Endodermal cell (in vitro differentiated cells): ENCODE data around the gene XYLT1. TPM values are rescaled to one million over a fixed set of nuclear protein-coding genes. Genes with fewer than 3 reads are reported as not detected.
A peak's percentile ranks its signal among the peaks of the same experiment; 100 is the strongest.

Experiments
- DNase-seq: peaks from one replicate; pipeline ENCODE4 v3.0.0-alpha.2; 2017
- H3K27ac ChIP-seq: 2 replicates; pipeline ENCODE4 v1.5.1; 2013; ENCODE audit warnings: mild to moderate bottlenecking, low read depth, low read length, moderate library complexity
- H3K27me3 ChIP-seq: 2 replicates; pipeline ENCODE4 v1.6.1; 2013; ENCODE audit warnings: mild to moderate bottlenecking, low read length, moderate library complexity; ENCODE audit not compliant: insufficient read depth, control insufficient read depth, poor library complexity, severe bottlenecking
- H3K36me3 ChIP-seq: 2 replicates; pipeline ENCODE4 v1.7.0; 2013; ENCODE audit warnings: mild to moderate bottlenecking, low read length, moderate library complexity; ENCODE audit not compliant: control insufficient read depth, insufficient read depth
- H3K4me1 ChIP-seq: one replicate; pipeline ENCODE4 v1.7.0; 2013; ENCODE audit warnings: low read length; ENCODE audit not compliant: control insufficient read depth, insufficient read depth
- H3K4me3 ChIP-seq: 2 replicates; pipeline ENCODE4 v1.5.1; 2013; ENCODE audit warnings: mild to moderate bottlenecking, low read length, moderate library complexity
- H3K9ac ChIP-seq: 2 replicates; pipeline ENCODE4 v1.6.1; 2013; ENCODE audit warnings: mild to moderate bottlenecking, low read length, moderate library complexity; ENCODE audit not compliant: poor library complexity, severe bottlenecking; ENCODE audit errors: extremely low read depth
- H3K9me3 ChIP-seq: 2 replicates; pipeline ENCODE4 v1.6.1; 2013; ENCODE audit warnings: mild to moderate bottlenecking, low read length, moderate library complexity; ENCODE audit not compliant: control insufficient read depth
- H3K27ac Mint-ChIP-seq: 2 replicates; pipeline ENCODE4 v1.8.0; 2020; ENCODE audit warnings: mixed read lengths
- H3K27me3 Mint-ChIP-seq: 2 replicates; pipeline ENCODE4 v1.8.0; 2021; ENCODE audit warnings: mild to moderate bottlenecking, mixed read lengths; ENCODE audit not compliant: insufficient read depth
- H3K36me3 Mint-ChIP-seq: 2 replicates; pipeline ENCODE4 v1.8.0; 2020; ENCODE audit warnings: low read depth, mixed read lengths
- H3K4me1 Mint-ChIP-seq: 2 replicates; pipeline ENCODE4 v1.8.0; 2020; ENCODE audit warnings: mixed read lengths
- H3K4me3 Mint-ChIP-seq: 2 replicates; pipeline ENCODE4 v1.8.0; 2020; ENCODE audit warnings: mild to moderate bottlenecking, moderate library complexity, mixed read lengths
- H3K9me3 Mint-ChIP-seq: 2 replicates; pipeline ENCODE4 v1.8.0; 2020; ENCODE audit warnings: mild to moderate bottlenecking, mixed read lengths
- WGBS, 2 experiments: methylation state at CpG; one replicate each; pipeline versions ENCODE4 v1.1.5 to v1.1.7; 2013; ENCODE audit warnings: missing lambda C conversion rate in 2 of 2, mixed read lengths in 1 of 2; ENCODE audit not compliant: insufficient coverage in 1 of 2, insufficient read length in 1 of 2; 5-methylcytosine and 5-hydroxymethylcytosine counted together
- total RNA-seq, 2 donors: library from RNA; stranded (reverse); fragmentation: NEBNext Ultra II Directional in 1 of 2; extraction: Animal tissue kit (Norgen Biotek cat#: 25700) in 1 of 2; gene quantifications; 2 replicates in 1 of 2; 3 replicates in 1 of 2; pipeline ENCODE4 v1.2.1, GENCODE V29; 2021
- TF ChIP-seq, protein P1 (sequence below): fragments of 200-600 bp; sonication (generic); conservative IDR thresholded peaks from 2 replicates; pipeline ENCODE4 v1.5.0; 2021; ENCODE audit warnings: antibody characterized with exemption, mild to moderate bottlenecking

XYLT1 gene
- total RNA-seq, 2 donors from 2014 or later, result 26.8 to 28.5 TPM

DNA sequence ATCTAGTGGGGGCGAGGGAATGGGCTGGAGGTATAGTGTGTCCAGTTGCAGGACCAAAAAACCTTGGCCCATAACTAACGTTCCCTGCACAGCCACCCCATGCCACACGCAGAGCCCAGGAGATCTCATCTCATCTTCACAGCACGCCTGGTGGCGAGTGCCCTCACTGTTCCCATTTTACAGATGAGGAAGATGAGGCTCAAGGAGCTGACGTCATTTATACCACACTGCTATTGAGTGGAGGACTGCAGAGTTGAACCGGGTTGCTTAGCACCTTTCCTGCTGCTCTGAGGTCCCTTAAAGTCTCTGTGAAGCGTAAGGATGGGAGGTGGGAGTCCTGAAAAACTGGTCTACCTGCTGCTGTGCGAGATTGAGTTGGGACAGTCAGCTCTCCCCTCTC, 172.5 kb downstream of the XYLT1 start:
- H3K4me3 Mint-ChIP-seq, result no peak overlapping the region
- Histone ChIP-seq H3K4me3 (no peak overlapping the region), H3K9me3 (no peaks in the 10 kb centered on the region), H3K27ac (no peak overlapping the region), H3K27me3 (no peaks in the 10 kb centered on the region), H3K9ac (no peak overlapping the region), H3K4me1 (peaks cover 14% of the 10 kb centered on the region), H3K36me3 (no peaks in the 10 kb centered on the region)
- no peaks in the 10 kb centered on the region for H3K36me3 Mint-ChIP-seq
- WGBS, 2 experiments, result 91 to 92% methylated on average over 6 to 9 of the region's 9 CpGs
- H3K27ac Mint-ChIP-seq, result no peak overlapping the region
- H3K4me1 Mint-ChIP-seq, result peaks cover 46% of the 10 kb centered on the region
- no peak for DNase-seq
- no peaks in the 10 kb centered on the region for H3K9me3 Mint-ChIP-seq
- no peaks in the 10 kb centered on the region for H3K27me3 Mint-ChIP-seq
- TF ChIP-seq, protein P1, sequence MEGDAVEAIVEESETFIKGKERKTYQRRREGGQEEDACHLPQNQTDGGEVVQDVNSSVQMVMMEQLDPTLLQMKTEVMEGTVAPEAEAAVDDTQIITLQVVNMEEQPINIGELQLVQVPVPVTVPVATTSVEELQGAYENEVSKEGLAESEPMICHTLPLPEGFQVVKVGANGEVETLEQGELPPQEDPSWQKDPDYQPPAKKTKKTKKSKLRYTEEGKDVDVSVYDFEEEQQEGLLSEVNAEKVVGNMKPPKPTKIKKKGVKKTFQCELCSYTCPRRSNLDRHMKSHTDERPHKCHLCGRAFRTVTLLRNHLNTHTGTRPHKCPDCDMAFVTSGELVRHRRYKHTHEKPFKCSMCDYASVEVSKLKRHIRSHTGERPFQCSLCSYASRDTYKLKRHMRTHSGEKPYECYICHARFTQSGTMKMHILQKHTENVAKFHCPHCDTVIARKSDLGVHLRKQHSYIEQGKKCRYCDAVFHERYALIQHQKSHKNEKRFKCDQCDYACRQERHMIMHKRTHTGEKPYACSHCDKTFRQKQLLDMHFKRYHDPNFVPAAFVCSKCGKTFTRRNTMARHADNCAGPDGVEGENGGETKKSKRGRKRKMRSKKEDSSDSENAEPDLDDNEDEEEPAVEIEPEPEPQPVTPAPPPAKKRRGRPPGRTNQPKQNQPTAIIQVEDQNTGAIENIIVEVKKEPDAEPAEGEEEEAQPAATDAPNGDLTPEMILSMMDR, result no peak

DNA sequence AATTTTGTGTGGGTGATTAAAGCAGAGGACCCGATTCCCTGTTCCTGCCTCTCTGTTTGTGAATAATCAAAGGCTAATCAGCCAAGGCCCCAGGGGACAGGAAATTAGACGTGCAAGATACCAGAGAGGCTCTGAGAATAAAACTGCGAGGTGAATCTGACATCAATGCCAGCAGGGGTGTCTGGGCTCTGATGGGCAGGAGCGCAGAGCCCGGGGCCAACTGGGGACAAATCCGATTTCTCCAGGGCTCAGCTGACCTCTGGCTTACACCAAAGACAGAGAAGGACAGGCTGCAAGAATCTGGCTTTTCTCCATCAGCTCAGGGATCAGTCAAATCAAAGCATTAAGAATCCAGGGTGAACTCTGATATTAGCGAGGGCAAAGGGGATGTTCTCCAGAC, 174.3 kb downstream of the XYLT1 start:
- peak overlapping the region; percentile 74 for H3K27ac Mint-ChIP-seq
- no peak overlapping the region for H3K9ac ChIP-seq
- TF ChIP-seq, protein P1, result no peak
- no peaks in the 10 kb centered on the region for H3K36me3 ChIP-seq
- H3K9me3 ChIP-seq, result no peaks in the 10 kb centered on the region
- H3K4me1 ChIP-seq, result peaks cover 14% of the 10 kb centered on the region
- H3K4me3 Mint-ChIP-seq, result no peak overlapping the region
- H3K36me3 Mint-ChIP-seq, result no peaks in the 10 kb centered on the region
- WGBS, 2 experiments, result 64% methylated on average over 3 to 7 of the region's 7 CpGs
- no peaks in the 10 kb centered on the region for H3K27me3 Mint-ChIP-seq
- no peak overlapping the region for H3K4me3 ChIP-seq
- peaks cover 35% of the 10 kb centered on the region for H3K4me1 Mint-ChIP-seq
- no peaks in the 10 kb centered on the region for H3K27me3 ChIP-seq
- DNase-seq, result peak; percentile 55
- H3K27ac ChIP-seq, result no peak overlapping the region
- H3K9me3 Mint-ChIP-seq, result no peaks in the 10 kb centered on the region

DNA sequence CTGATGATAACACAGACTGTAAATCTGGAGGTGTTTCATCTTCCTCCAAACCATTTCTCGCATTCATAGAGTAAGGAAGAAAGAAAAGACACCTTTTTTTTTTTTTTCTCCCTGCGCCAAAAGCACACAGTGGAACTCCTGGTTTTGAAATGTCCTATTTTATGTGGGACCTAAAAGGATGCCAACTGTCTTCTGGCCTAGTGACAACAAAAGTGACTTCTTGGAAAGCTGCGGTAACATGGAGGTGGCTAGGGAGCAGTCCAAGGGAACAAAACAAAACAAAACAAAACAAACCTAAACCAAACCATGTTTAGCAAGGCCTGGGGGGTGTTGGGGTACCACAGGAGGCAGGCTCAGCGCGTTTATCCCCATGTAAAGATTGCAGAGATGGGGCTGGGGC, 174.8 kb downstream of the XYLT1 start:
- 92% methylated on average over 5 of the region's 5 CpGs; no CpG with 5 or more reads in 1 of the 2 experiments for WGBS, 2 experiments
- Histone ChIP-seq H3K36me3 (no peaks in the 10 kb centered on the region), H3K4me3 (no peak overlapping the region), H3K4me1 (peaks cover 14% of the 10 kb centered on the region), H3K9ac (no peak overlapping the region), H3K27ac (no peak overlapping the region), H3K27me3 (no peaks in the 10 kb centered on the region), H3K9me3 (no peaks in the 10 kb centered on the region)
- H3K36me3 Mint-ChIP-seq, result no peaks in the 10 kb centered on the region
- TF ChIP-seq, protein P1, result no peak
- no peak overlapping the region for H3K4me3 Mint-ChIP-seq
- H3K4me1 Mint-ChIP-seq, result peaks cover 35% of the 10 kb centered on the region
- DNase-seq, result no peak
- no peaks in the 10 kb centered on the region for H3K27me3 Mint-ChIP-seq
- H3K9me3 Mint-ChIP-seq, result no peaks in the 10 kb centered on the region
- peak overlapping the region; percentile 74 for H3K27ac Mint-ChIP-seq
